ENCODE data around the gene RFLNA. TPM values are rescaled to one million over a fixed set of nuclear protein-coding genes. Genes with fewer than 3 reads are reported as not detected.

RFLNA gene
- polyA plus RNA-seq, 1 donor from 2014 or later, result 9.6 TPM

- Histone ChIP-seq H3K9me3 (ENCODE audit: low read length) (no peaks in the 10 kb centered on the region), H3K79me2 (replicated peaks; ENCODE audit: insufficient read depth, low read length) (no peaks in the 10 kb centered on the region), H3K36me3 (ENCODE audit: insufficient read depth, low read length) (no peaks in the 10 kb centered on the region), H3K27me3 (ENCODE audit: insufficient read depth, low read depth, low read length) (no peaks in the 10 kb centered on the region), H3K9ac (ENCODE audit: low read length) (no peak overlapping the region), H4K20me1 (ENCODE audit: insufficient read depth) (no peaks in the 10 kb centered on the region), H3K4me3 (ENCODE audit: low read length) (no peak overlapping the region), H2AFZ (ENCODE audit: low read depth, low read length) (no peak overlapping the region), H3F3A (ENCODE audit: insufficient read depth, low read length, poor library complexity, severe bottlenecking) (no peaks in the 10 kb centered on the region), H3K4me2 (ENCODE audit: low read length) (no peak overlapping the region), H3K27ac (ENCODE audit: low read length) (no peak overlapping the region), H3K9me2 (ENCODE audit: insufficient read depth, low read length) (no peaks in the 10 kb centered on the region)
- TF ChIP-seq MXI1 (conservative IDR thresholded peaks at IDR 0.05; ENCODE audit: poor library complexity, severe bottlenecking), result no peak
- no peak for TF ChIP-seq REST (IDR thresholded peaks at IDR 0.05; ENCODE audit: borderline replicate concordance)
- TF ChIP-seq SMC3 (conservative IDR thresholded peaks at IDR 0.05; ENCODE audit: poor library complexity), result no peak
- no peak for TF ChIP-seq TAF1 (IDR thresholded peaks at IDR 0.05; ENCODE audit: low read depth)
- no peak for TF ChIP-seq EZH2 (IDR thresholded peaks at IDR 0.05; ENCODE audit: borderline replicate concordance, insufficient read depth, low read length, poor library complexity, severe bottlenecking)
- TF ChIP-seq RAD21 (conservative IDR thresholded peaks at IDR 0.05), result no peak
- no peak for TF ChIP-seq POLR2AphosphoS5 (IDR thresholded peaks at IDR 0.05)
- TF ChIP-seq CTCF (IDR thresholded peaks at IDR 0.05; ENCODE audit: poor library complexity, severe bottlenecking), result no peak
- no peak for TF ChIP-seq EP300 (conservative IDR thresholded peaks at IDR 0.05; ENCODE audit: poor library complexity, severe bottlenecking)
These were observed 40.7 kb downstream of the RFLNA start for GRCh38 chr12:124335426-124336183.

GRCh38 chr12:124336184-124336437 lies 41.2 kb downstream of the RFLNA start:
- no peak overlapping the region for H3K4me3 ChIP-seq (ENCODE audit: low read length)
- H3K9ac ChIP-seq (ENCODE audit: low read length), result no peak overlapping the region
- no peaks in the 10 kb centered on the region for H3K9me3 ChIP-seq (ENCODE audit: low read length)
- H3K79me2 ChIP-seq (replicated peaks; ENCODE audit: insufficient read depth, low read length), result no peaks in the 10 kb centered on the region
- no peaks in the 10 kb centered on the region for H3K27me3 ChIP-seq (ENCODE audit: insufficient read depth, low read depth, low read length)
- no peaks in the 10 kb centered on the region for H3K9me2 ChIP-seq (ENCODE audit: insufficient read depth, low read length)
- no peaks in the 10 kb centered on the region for H4K20me1 ChIP-seq (ENCODE audit: insufficient read depth)
- no peaks in the 10 kb centered on the region for H3K36me3 ChIP-seq (ENCODE audit: insufficient read depth, low read length)
- H3F3A ChIP-seq (ENCODE audit: insufficient read depth, low read length, poor library complexity, severe bottlenecking), result no peaks in the 10 kb centered on the region
- no peak overlapping the region for H3K27ac ChIP-seq (ENCODE audit: low read length)
- H2AFZ ChIP-seq (ENCODE audit: low read depth, low read length), result no peak overlapping the region
- no peak for TF ChIP-seq RAD21 (conservative IDR thresholded peaks at IDR 0.05)
- TF ChIP-seq POLR2AphosphoS5 (IDR thresholded peaks at IDR 0.05), result no peak
- no peak for TF ChIP-seq REST (IDR thresholded peaks at IDR 0.05; ENCODE audit: borderline replicate concordance)
- TF ChIP-seq TAF1 (IDR thresholded peaks at IDR 0.05; ENCODE audit: low read depth), result no peak
- TF ChIP-seq CTCF (IDR thresholded peaks at IDR 0.05; ENCODE audit: poor library complexity, severe bottlenecking), result no peak
- no peak for TF ChIP-seq EZH2 (IDR thresholded peaks at IDR 0.05; ENCODE audit: borderline replicate concordance, insufficient read depth, low read length, poor library complexity, severe bottlenecking)
- TF ChIP-seq MXI1 (conservative IDR thresholded peaks at IDR 0.05; ENCODE audit: poor library complexity, severe bottlenecking), result no peak
- no peak for TF ChIP-seq SMC3 (conservative IDR thresholded peaks at IDR 0.05; ENCODE audit: poor library complexity)
- no peak for TF ChIP-seq EP300 (conservative IDR thresholded peaks at IDR 0.05; ENCODE audit: poor library complexity, severe bottlenecking)
- H3K4me2 ChIP-seq (ENCODE audit: low read length), result no peak overlapping the region
